Measurements from ENCODE around the gene MYO1B. TPM values are rescaled to one million over a fixed set of nuclear protein-coding genes. Genes with fewer than 3 reads are reported as not detected.

The MYO1B gene
- total and polyA plus RNA-seq, 2 of the 4 experiments (the other 2 are of a cell fraction): 57.2 to 116 TPM

GRCh38 chr2:191415101-191415500 is 169.9 kb downstream of the MYO1B start:
- Histone ChIP-seq H3K14ac (replicated peaks; ENCODE audit: low read depth, low read length) (no peak overlapping the region), H3K27me3 (ENCODE audit: control insufficient read depth, insufficient read depth, low read length) (no peaks in the 10 kb centered on the region), H3K27ac (ENCODE audit: insufficient read depth, low read length) (no peak overlapping the region), H2BK5ac (ENCODE audit: low read depth, low read length, poor library complexity, severe bottlenecking) (no peak overlapping the region), H2BK20ac (ENCODE audit: low read depth, low read length) (no peak overlapping the region), H3K9me3 (ENCODE audit: control insufficient read depth, insufficient read depth, low read length) (no peaks in the 10 kb centered on the region), H3K23ac (ENCODE audit: low read depth, low read length) (no peak overlapping the region), H2BK15ac (ENCODE audit: low read depth, low read length) (no peak overlapping the region), H3K56ac (ENCODE audit: extremely low read depth, insufficient read depth, low read length) (no peak overlapping the region), H4K20me1 (ENCODE audit: insufficient read depth, low read length) (no peaks in the 10 kb centered on the region), H4K91ac (ENCODE audit: insufficient read depth, low read depth, low read length) (no peak overlapping the region), H2AK9ac (replicated peaks; ENCODE audit: low read depth, low read length, poor library complexity) (no peak overlapping the region), H3K4me2 (ENCODE audit: low read depth, low read length) (no peak overlapping the region), H3K79me1 (ENCODE audit: low read depth in 1 of 2, low read length in 2 of 2) (peaks cover 3 to 6% of the 10 kb centered on the region in 2 experiments; a peak in 2 of 4 replicates), H2BK120ac (ENCODE audit: low read depth, low read length) (no peak overlapping the region), H4K5ac (ENCODE audit: low read depth, low read length) (no peak overlapping the region), H3K4me1 (ENCODE audit: control insufficient read depth, insufficient read depth, low read length) (peaks cover 5% of the 10 kb centered on the region), H3K36me3 (ENCODE audit: control insufficient read depth, insufficient read depth, low read length) (peaks cover 54% of the 10 kb centered on the region), H3K9me1 (ENCODE audit: insufficient read depth, low read length) (peaks cover 5% of the 10 kb centered on the region; the same call in 1 of the 2 replicates), H3K4ac (ENCODE audit: low read depth, low read length) (no peak overlapping the region), H3K9ac (ENCODE audit: low read depth, low read length) (no peak overlapping the region), H4K8ac (ENCODE audit: low read depth in 2 of 2, low read length in 2 of 2) (no peak overlapping the region), H3K18ac (ENCODE audit: low read depth, low read length) (no peak overlapping the region), H3K4me3 (ENCODE audit: insufficient read depth, low read depth, low read length) (no peak overlapping the region), H2AK5ac (ENCODE audit: low read depth, low read length) (no peak overlapping the region), H2AFZ (replicated peaks; ENCODE audit: low read length, poor library complexity) (no peak overlapping the region)
- BruUV-seq (replicated peaks): no TSS peak
- intact Hi-C loops (cut with micrococcal nuclease) (no loop called here), dilution Hi-C loops (cut with HindIII; ENCODE audit: low sequenced_read_pairs, unreplicated experiment) (no loop called here), in situ Hi-C loops (cut with MboI; ENCODE audit: low sequenced_read_pairs) (no loop called here)
- ChIA-PET CTCF (interaction anchor here (1.0 to 1.1 kb wide), 2 partner anchors 10 to 197 kb away, joined by 3 to 4 read pairs; no protein-coding TSS in a partner anchor), POLR2A (ENCODE audit: unreplicated experiment) (no interaction called here)
- no peak for TF ChIP-seq RFX5 (IDR thresholded peaks at IDR 0.05; ENCODE audit: low read depth, low read length)
- TF ChIP-seq CEBPB (IDR thresholded peaks at IDR 0.05; ENCODE audit: low read depth, low read length): no peak
- no peak for TF ChIP-seq POLR2A (IDR thresholded peaks at IDR 0.05; ENCODE audit: low read depth, low read length)
- TF ChIP-seq SMC3 (IDR thresholded peaks at IDR 0.05; ENCODE audit: low read depth, low read length): no peak
- TF ChIP-seq FOS (IDR thresholded peaks at IDR 0.05; ENCODE audit: low read depth, low read length): no peak
- TF ChIP-seq NFE2L2 (IDR thresholded peaks at IDR 0.05; ENCODE audit: low read depth, low read length): no peak
- TF ChIP-seq BHLHE40 (IDR thresholded peaks at IDR 0.05; ENCODE audit: low read depth, low read length): no peak
- TF ChIP-seq RAD21 (IDR thresholded peaks at IDR 0.05; ENCODE audit: low read length): no peak
- TF ChIP-seq RCOR1 (IDR thresholded peaks at IDR 0.05; ENCODE audit: insufficient replicate concordance, low read length): no peak
- no peak for TF ChIP-seq CTCF (conservative IDR thresholded peaks at IDR 0.05; ENCODE audit: low read depth, low read length)
- no peak for TF ChIP-seq MXI1 (IDR thresholded peaks at IDR 0.05; ENCODE audit: borderline replicate concordance, low read depth, low read length)
- TF ChIP-seq MAZ (IDR thresholded peaks at IDR 0.05; ENCODE audit: borderline replicate concordance, low read depth, low read length): no peak
- no peak for TF ChIP-seq CHD1 (IDR thresholded peaks at IDR 0.05; ENCODE audit: low read depth, low read length)
- TF ChIP-seq USF2 (IDR thresholded peaks at IDR 0.05; ENCODE audit: low read depth, low read length): no peak
- TF ChIP-seq MAFK (IDR thresholded peaks at IDR 0.05; ENCODE audit: low read depth, low read length): no peak
- TF ChIP-seq ELK1 (IDR thresholded peaks at IDR 0.05; ENCODE audit: borderline replicate concordance, low read depth, low read length): no peak
- DNase-seq: no peak
- ATAC-seq (ENCODE audit: low read depth): no peak

Data from IMR-90 (cell line).